H1 (cell line): Measurements from ENCODE around the gene CDC42SE2. TPM values are rescaled to one million over a fixed set of nuclear protein-coding genes. Genes with fewer than 3 reads are reported as not detected.

Experiments used
- CTCF ChIA-PET: fragments of 300-600 bp; sonication (Branson Sonifier 250); formaldehyde crosslinking; loops from one replicate; lab custom pipeline; 2021; ENCODE audit not compliant: partially characterized antibody; lab: Charles Lee
- POLR2A ChIA-PET: fragments of 300-600 bp; sonication (Branson Sonifier 250); formaldehyde crosslinking; loops from one replicate; lab custom pipeline; 2021; ENCODE audit warnings: inconsistent platforms; ENCODE audit not compliant: partially characterized antibody; lab: Charles Lee
- DNase-seq, 2 experiments: peaks; one replicate each; pipeline versions ENCODE4 v3.0.0 to v3.0.0-alpha.2; 2010 to 2022; ENCODE audit warnings: low spot score in 2 of 2, low read depth in 1 of 2, mixed read lengths in 1 of 2
- FAIRE-seq: peaks from 2 replicates; lab custom pipeline; 2011; peaks lifted over from hg19 to GRCh38; lab: Jason Lieb, UNC
- H2AFZ ChIP-seq: 2 replicates; pipeline ENCODE4 v1.8.1; 2012; ENCODE audit warnings: low read length, inconsistent platforms
- H2AK5ac ChIP-seq: 2 replicates; pipeline ENCODE4 v1.6.1; 2013; ENCODE audit warnings: low read depth, low read length
- H2BK120ac ChIP-seq: replicated peaks from 2 replicates; pipeline ENCODE3; 2013; ENCODE audit warnings: low read depth, low read length, inconsistent platforms
- H2BK12ac ChIP-seq: 2 replicates; pipeline ENCODE4 v1.6.1; 2013; ENCODE audit warnings: low read depth, low read length
- H2BK15ac ChIP-seq: 2 replicates; pipeline ENCODE4 v1.6.1; 2013; ENCODE audit warnings: low read length
- H2BK20ac ChIP-seq: 2 replicates; pipeline ENCODE4 v1.6.1; 2013; ENCODE audit warnings: low read length
- H2BK5ac ChIP-seq: 2 replicates; pipeline ENCODE4 v1.6.1; 2013; ENCODE audit warnings: low read depth, low read length
- H3K14ac ChIP-seq: 2 replicates; pipeline ENCODE4 v1.6.1; 2013; ENCODE audit warnings: inconsistent platforms; ENCODE audit not compliant: insufficient read length
- H3K18ac ChIP-seq: 2 replicates; pipeline ENCODE4 v1.6.1; 2013; ENCODE audit warnings: low read length; ENCODE audit errors: extremely low read depth
- H3K23ac ChIP-seq: 2 replicates; pipeline ENCODE4 v1.6.1; 2013; ENCODE audit warnings: inconsistent platforms; ENCODE audit not compliant: insufficient read length
- H3K23me2 ChIP-seq: 2 replicates; pipeline ENCODE4 v1.6.1; 2013; ENCODE audit warnings: low read depth, low read length
- H3K27ac ChIP-seq: 2 replicates; pipeline ENCODE4 v1.6.1; 2011; ENCODE audit warnings: low read depth, low read length, inconsistent platforms
- H3K27me3 ChIP-seq, 4 experiments: replicated peaks in 1 of 4; 1 replicate in 1 of 4; 2 replicates in 3 of 4; pipeline versions ENCODE4 v1.6.1 to v1.8.1; 2011 to 2013; ENCODE audit warnings: low read length in 3 of 4, mild to moderate bottlenecking in 3 of 4, inconsistent platforms in 2 of 4, mixed read lengths in 2 of 4, moderate library complexity in 1 of 4; ENCODE audit not compliant: control insufficient read depth in 3 of 4, insufficient read depth in 3 of 4; ENCODE audit errors: extremely low read depth in 1 of 4
- H3K36me3 ChIP-seq, 4 experiments: 2 replicates each; pipeline versions ENCODE4 v1.6.1 to v1.8.1; 2011 to 2013; ENCODE audit warnings: mild to moderate bottlenecking in 4 of 4, low read length in 3 of 4, moderate library complexity in 2 of 4, control low read depth in 1 of 4, inconsistent platforms in 1 of 4; ENCODE audit not compliant: insufficient read depth in 4 of 4, control insufficient read depth in 2 of 4
- H3K4ac ChIP-seq: replicated peaks from 2 replicates; pipeline ENCODE3; 2013; ENCODE audit warnings: low read length, low read depth, mixed read lengths, inconsistent platforms; ENCODE audit not compliant: insufficient read length
- H3K4me1 ChIP-seq, 4 experiments: replicated peaks in 1 of 4; 1 replicate in 1 of 4; 2 replicates in 3 of 4; pipeline versions ENCODE4 v1.6.1 to v1.8.1; 2011 to 2013; ENCODE audit warnings: low read length in 3 of 4, inconsistent platforms in 2 of 4, mixed read lengths in 1 of 4; ENCODE audit not compliant: insufficient read depth in 4 of 4, control insufficient read depth in 3 of 4
- H3K4me2 ChIP-seq, 2 experiments: 2 replicates each; pipeline versions ENCODE4 v1.6.1 to v1.8.1; 2011 to 2013; ENCODE audit warnings: low read depth in 2 of 2, low read length in 2 of 2, control low read depth in 1 of 2, inconsistent platforms in 1 of 2, mild to moderate bottlenecking in 1 of 2; ENCODE audit not compliant: insufficient read depth in 1 of 2
- H3K4me3 ChIP-seq, 4 experiments: fragments of 200-600, 300-600 bp in 1 of 4; sonication (generic), shearing (Covaris generic), sonication (Bioruptor Twin) in 1 of 4; 2 replicates each; pipeline versions ENCODE4 v1.5.1 to v1.8.1; 2011 to 2016; ENCODE audit warnings: low read length in 4 of 4, low read depth in 3 of 4, control low read depth in 2 of 4, inconsistent platforms in 2 of 4, mild to moderate bottlenecking in 2 of 4, mixed read lengths in 1 of 4, moderate library complexity in 1 of 4; ENCODE audit not compliant: insufficient read depth in 2 of 4; ENCODE audit errors: extremely low read depth in 1 of 4
- H3K56ac ChIP-seq: replicated peaks from 2 replicates; pipeline ENCODE3; 2013; ENCODE audit warnings: low read depth, mild to moderate bottlenecking, mixed read lengths, low read length, inconsistent platforms; ENCODE audit not compliant: insufficient read length
- H3K79me1 ChIP-seq: 2 replicates; pipeline ENCODE4 v1.6.1; 2013; ENCODE audit warnings: low read depth, low read length, control low read depth
- H3K79me2 ChIP-seq, 2 experiments: 2 replicates each; pipeline versions ENCODE4 v1.6.1 to v1.8.1; 2012 to 2013; ENCODE audit warnings: low read length in 2 of 2, mild to moderate bottlenecking in 2 of 2, inconsistent platforms in 1 of 2; ENCODE audit not compliant: insufficient read depth in 2 of 2, control insufficient read depth in 1 of 2
- H3K9ac ChIP-seq, 4 experiments: replicated peaks in 1 of 4; 1 replicate in 1 of 4; 2 replicates in 3 of 4; pipeline versions ENCODE4 v1.6.1 to v1.8.1; 2011 to 2013; ENCODE audit warnings: low read depth in 3 of 4, low read length in 3 of 4, control low read depth in 2 of 4, mild to moderate bottlenecking in 2 of 4, moderate library complexity in 2 of 4, inconsistent platforms in 1 of 4; ENCODE audit errors: extremely low read depth in 1 of 4
- H3K9me3 ChIP-seq, 2 experiments: 2 replicates each; pipeline versions ENCODE4 v1.6.1 to v1.8.1; 2012 to 2013; ENCODE audit warnings: mild to moderate bottlenecking in 2 of 2, moderate library complexity in 2 of 2, control low read depth in 1 of 2, inconsistent platforms in 1 of 2, low read depth in 1 of 2, low read length in 1 of 2, mixed read lengths in 1 of 2; ENCODE audit not compliant: insufficient read depth in 2 of 2
- H4K20me1 ChIP-seq, 2 experiments: replicated peaks in 1 of 2; 2 replicates each; pipeline versions ENCODE3 to v1.8.1; 2011 to 2013; ENCODE audit warnings: inconsistent platforms in 2 of 2, low read length in 2 of 2, mild to moderate bottlenecking in 1 of 2; ENCODE audit not compliant: insufficient read depth in 2 of 2, control insufficient read depth in 1 of 2
- H4K5ac ChIP-seq: 2 replicates; pipeline ENCODE4 v1.6.1; 2013; ENCODE audit warnings: low read length, low read depth, mixed read lengths, inconsistent platforms; ENCODE audit not compliant: insufficient read length
- H4K8ac ChIP-seq: 2 replicates; pipeline ENCODE4 v1.8.0; 2013; ENCODE audit warnings: mild to moderate bottlenecking, moderate library complexity, low read length, inconsistent platforms; ENCODE audit not compliant: insufficient read depth; ENCODE audit errors: extremely low read depth
- H4K91ac ChIP-seq: replicated peaks from 2 replicates; pipeline ENCODE3; 2013; ENCODE audit warnings: low read length, mixed read lengths, inconsistent platforms; ENCODE audit not compliant: insufficient read length
- BRCA1 ChIP-seq: IDR thresholded peaks from 2 replicates; pipeline ENCODE4 v1.6.1; 2012; ENCODE audit warnings: low read depth, low read length, improper control_type of control experiment
- MAFK ChIP-seq: IDR thresholded peaks from 2 replicates; pipeline ENCODE4 v1.6.1; 2012; ENCODE audit warnings: low read depth, mild to moderate bottlenecking, improper control_type of control experiment, low read length
- WGBS, 2 experiments: shearing (Covaris generic) in 1 of 2; methylation state at CpG; one replicate each; pipeline versions ENCODE4 v1.1.6 to v1.1.7; 2013 to 2015; ENCODE audit warnings: low lambda C conversion rate in 2 of 2, mixed read lengths in 2 of 2, inconsistent platforms in 1 of 2, low coverage in 1 of 2, missing lambda C conversion rate in 1 of 2; ENCODE audit not compliant: insufficient replicate concordance in 2 of 2, insufficient coverage in 1 of 2, insufficient read length in 1 of 2; ENCODE audit errors: extremely low coverage in 1 of 2, missing lambda C conversion rate in 1 of 2; 5-methylcytosine and 5-hydroxymethylcytosine counted together
- polyA plus RNA-seq, 7 experiments: library from polyadenylated mRNA; depleted of rRNA in 3 of 7; stranded (reverse) in 5 of 7; unstranded in 2 of 7; fragments of >200 nt in 5 of 7; fragments of 200-250 nt in 2 of 7; gene quantifications; 1 replicate in 5 of 7; 2 replicates in 1 of 7; 4 replicates in 1 of 7; pipeline versions ENCODE4 v1.2.1 to v1.2.3, GENCODE V29; 2011 to 2013; ENCODE audit warnings: missing spikeins in 2 of 7, mixed read lengths in 2 of 7
- total RNA-seq: library from RNA; stranded (reverse); fragmentation: NEBNext Ultra II Directional; extraction: Animal tissue kit (Norgen Biotek cat#: 25700); gene quantifications from 2 replicates; pipeline ENCODE4 v1.2.1, GENCODE V29; 2021

CDC42SE2 gene
- total and polyA plus RNA-seq, 2 of the 8 experiments (the other 6 are each of a cell fraction or from before 2014, with no cell fraction given): 16.7 to 30.8 TPM

- H3K18ac ChIP-seq: no peak overlapping the region
- H2AFZ ChIP-seq: no peak overlapping the region
- POLR2A ChIA-PET: no interaction called here
- H2BK12ac ChIP-seq: no peak overlapping the region
- H2BK15ac ChIP-seq: no peak overlapping the region
- no peak overlapping the region for H3K27ac ChIP-seq
- no peaks in the 10 kb centered on the region for H3K4me1 ChIP-seq
- no peaks in the 10 kb centered on the region; the same call in 1 of the 2 replicates for H3K79me1 ChIP-seq
- CTCF ChIA-PET: interaction anchor here (0.6 to 1.0 kb wide), 2 partner anchors 13 to 52 kb away, joined by 3 read pairs; no protein-coding TSS in a partner anchor
- H3K23ac ChIP-seq: no peak overlapping the region
- H2BK5ac ChIP-seq: no peak overlapping the region
- H3K27me3 ChIP-seq: no peaks in the 10 kb centered on the region
- no peak overlapping the region for H3K9ac ChIP-seq
- no peak overlapping the region for H2BK120ac ChIP-seq
- H4K8ac ChIP-seq: no peak overlapping the region
- H4K20me1 ChIP-seq: no peaks in the 10 kb centered on the region
- no peaks in the 10 kb centered on the region for H3K36me3 ChIP-seq
- H3K4me2 ChIP-seq: no peak overlapping the region
- H3K4me3 ChIP-seq: no peak overlapping the region
- no peak overlapping the region for H3K56ac ChIP-seq
- no peaks in the 10 kb centered on the region for H3K9me3 ChIP-seq
- H4K91ac ChIP-seq: no peak overlapping the region
- WGBS, 2 experiments: 95% methylated on average over 2 of the region's 2 CpGs; no CpG with 5 or more reads in 1 of the 2 experiments
- DNase-seq: no peak
- no peak overlapping the region for H4K5ac ChIP-seq
- TF ChIP-seq MAFK (no peak), BRCA1 (no peak)
- no peak overlapping the region for H3K14ac ChIP-seq
- H3K23me2 ChIP-seq: no peaks in the 10 kb centered on the region
- H2BK20ac ChIP-seq: no peak overlapping the region
- FAIRE-seq: no peak
- H3K79me2 ChIP-seq: peaks cover 0 to 38% of the 10 kb centered on the region in 2 experiments; a peak in 2 of 4 replicates
- no peak overlapping the region for H3K4ac ChIP-seq
- H2AK5ac ChIP-seq: no peak overlapping the region
These were observed 65.4 kb downstream of the CDC42SE2 start for GRCh38 chr5:131329286-131329560.
